Right renal pelvis (tissue), 4 donors: ENCODE data around the gene SLC43A2. TPM values are rescaled to one million over a fixed set of nuclear protein-coding genes. Genes with fewer than 3 reads are reported as not detected.
"Not testable (repeated sequence)": the region's sequence is repeated elsewhere in the genome, so short reads cannot be mapped to it uniquely, and the experiment has no call there.

Source experiments
- DNase-seq, 4 donors: peaks; one replicate each; pipeline ENCODE4 v3.0.0-alpha.2; 2013; ENCODE audit warnings: low read depth in 4 of 4, low spot score in 3 of 4, missing footprints in 1 of 4
- polyA plus RNA-seq, 4 donors: library from polyadenylated mRNA; unstranded; fragments of 120-200 nt; gene quantifications; one replicate each; pipeline ENCODE4 v1.2.1, GENCODE V29; 2013; ENCODE audit not compliant: insufficient read length in 4 of 4

SLC43A2 gene
- polyA plus RNA-seq, result 10 to 100 TPM; 28.0 to 37.8 (median 31.3) TPM

GRCh38 chr17:1627982-1628855, at the start of gene SLC43A2:
Gene SLC43A2 (minus strand): TSS chr17:1628834. CDS start chr17:1627874, 960 bp downstream.
- peak in 2 of 4 donors; percentile 81 to 85 for DNase-seq

GRCh38 chr17:1676401-1676800, 47.8 kb upstream of the SLC43A2 start:
- DNase-seq, result no peak

GRCh38 chr17:1673041-1673785, 44.6 kb upstream of the SLC43A2 start:
- no peak for DNase-seq

- not testable (repeated sequence) for DNase-seq
These were observed 35.3 kb upstream of the SLC43A2 start for GRCh38 chr17:1663934-1664333.

- no peak for DNase-seq
These were observed 32.4 kb upstream of the SLC43A2 start for GRCh38 chr17:1661045-1661444.

GRCh38 chr17:1658100-1658499, 29.5 kb upstream of the SLC43A2 start:
- DNase-seq, result no peak

GRCh38 chr17:1653735-1654134, 25.1 kb upstream of the SLC43A2 start:
- no peak for DNase-seq

- DNase-seq, result not testable (repeated sequence)
These were observed 24.2 kb upstream of the SLC43A2 start for GRCh38 chr17:1652794-1653193.

GRCh38 chr17:1651559-1651844, 22.9 kb upstream of the SLC43A2 start:
- no peak for DNase-seq

- DNase-seq, result no peak
These were observed 22.3 kb upstream of the SLC43A2 start for GRCh38 chr17:1650731-1651558.

- DNase-seq, result no peak
These were observed 21.3 kb upstream of the SLC43A2 start, which contains the start of gene RILP for GRCh38 chr17:1649844-1650501. Gene RILP (minus strand): TSS chr17:1649866. CDS start chr17:1649804, 62 bp downstream.

- peak; percentile 93 to 95 (median 93) for DNase-seq
These were observed 20.6 kb upstream of the SLC43A2 start for GRCh38 chr17:1648963-1649843.

GRCh38 chr17:1648173-1648962, 19.7 kb upstream of the SLC43A2 start:
- DNase-seq, result no peak

- no peak for DNase-seq
These were observed 19.2 kb upstream of the SLC43A2 start for GRCh38 chr17:1647802-1648171.

- no peak for DNase-seq
These were observed 17.7 kb upstream of the SLC43A2 start for GRCh38 chr17:1646199-1646875.

- no peak for DNase-seq
These were observed 16.9 kb upstream of the SLC43A2 start, which contains the start of gene SCARF1 for GRCh38 chr17:1645207-1646171. Gene SCARF1 (minus strand): TSS chr17:1645732. CDS start chr17:1645697, 35 bp downstream.
